ENCODE data around the gene NTM.

Gene NTM

GRCh38 chr11:132208477-132209055 is 838.2 kb downstream of the NTM start:
- TF ChIP-seq CTCF (IDR thresholded peaks at IDR 0.05; ENCODE audit: borderline replicate concordance, insufficient read depth, low read depth, low read length): no peak
- no peak overlapping the region for H3K4me3 ChIP-seq (ENCODE audit: low read depth, low read length)

- TF ChIP-seq CTCF (IDR thresholded peaks at IDR 0.05; ENCODE audit: borderline replicate concordance, insufficient read depth, low read depth, low read length): no peak
- H3K4me3 ChIP-seq (ENCODE audit: low read depth, low read length): no peak overlapping the region
Measured at GRCh38 chr11:132211479-132211878, 841.1 kb downstream of the NTM start.

GRCh38 chr11:132217856-132218255 is 847.4 kb downstream of the NTM start:
- no peak overlapping the region for H3K4me3 ChIP-seq (ENCODE audit: low read depth, low read length)
- TF ChIP-seq CTCF (IDR thresholded peaks at IDR 0.05; ENCODE audit: borderline replicate concordance, insufficient read depth, low read depth, low read length): no peak

GRCh38 chr11:132220474-132220873 is 850.1 kb downstream of the NTM start:
- TF ChIP-seq CTCF (IDR thresholded peaks at IDR 0.05; ENCODE audit: borderline replicate concordance, insufficient read depth, low read depth, low read length): no peak
- no peak overlapping the region for H3K4me3 ChIP-seq (ENCODE audit: low read depth, low read length)

- H3K4me3 ChIP-seq (ENCODE audit: low read depth, low read length): no peak overlapping the region
- TF ChIP-seq CTCF (IDR thresholded peaks at IDR 0.05; ENCODE audit: borderline replicate concordance, insufficient read depth, low read depth, low read length): no peak
Measured at GRCh38 chr11:132222345-132222744, 851.9 kb downstream of the NTM start.

- H3K4me3 ChIP-seq (ENCODE audit: low read depth, low read length): no peak overlapping the region
- TF ChIP-seq CTCF (IDR thresholded peaks at IDR 0.05; ENCODE audit: borderline replicate concordance, insufficient read depth, low read depth, low read length): no peak
Measured at GRCh38 chr11:132226522-132226921, 856.1 kb downstream of the NTM start.

GRCh38 chr11:132228746-132229325 is 858.4 kb downstream of the NTM start:
- TF ChIP-seq CTCF (IDR thresholded peaks at IDR 0.05; ENCODE audit: borderline replicate concordance, insufficient read depth, low read depth, low read length): no peak
- H3K4me3 ChIP-seq (ENCODE audit: low read depth, low read length): no peak overlapping the region

Data from GM12875 (cell line).